NCI-H2196 treated with DMSO at 0.1 percent for 48 hours (cell line): ENCODE data around the gene HELZ2.

Experiments used
- DNase-seq: peaks from one replicate; lab custom pipeline; 2025; ENCODE audit not compliant: unreplicated experiment; lab: John Stamatoyannopoulos, UW

Gene HELZ2

DNA sequence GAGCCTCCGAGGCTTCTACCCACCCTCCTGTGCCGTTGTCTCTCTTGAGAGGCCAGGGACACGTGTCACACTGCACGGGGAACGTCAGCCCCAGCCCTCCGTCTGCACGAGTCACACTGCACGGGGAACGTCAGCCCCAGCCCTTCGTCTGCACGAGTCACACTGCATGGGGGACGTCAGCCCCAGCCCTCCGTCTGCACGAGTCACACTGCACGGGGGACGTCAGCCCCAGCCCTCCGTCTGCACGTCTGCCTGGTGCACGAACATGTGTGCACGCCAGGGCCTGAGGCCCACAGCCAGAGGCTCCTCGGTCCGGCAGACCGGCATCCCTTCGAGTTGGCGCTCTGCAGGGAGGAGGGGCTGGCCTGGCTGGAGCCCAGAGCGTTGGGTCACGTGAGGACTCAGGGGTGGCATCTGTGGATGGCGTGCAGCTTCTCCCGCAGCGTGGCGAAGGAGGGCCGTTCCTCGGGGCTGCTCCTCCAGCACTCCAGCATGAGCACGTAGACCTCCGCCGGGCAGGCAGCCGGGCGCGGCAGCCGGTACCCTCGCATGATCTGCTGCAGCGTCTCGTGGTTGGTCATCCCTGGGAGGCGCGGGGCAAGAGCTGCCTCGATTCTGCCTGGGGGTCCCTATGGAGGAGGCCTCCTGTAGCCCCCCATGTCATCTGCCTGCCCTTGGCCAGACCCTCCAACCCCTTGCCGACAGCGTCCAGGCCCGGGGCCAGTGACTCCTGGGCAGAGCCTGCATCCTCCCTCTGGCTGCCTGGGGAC, 33.4 kb downstream of the HELZ2 start:
- no peak for DNase-seq

- no peak for DNase-seq
Measured at GRCh38 chr20:63539441-63540370, 34.3 kb downstream of the HELZ2 start.

GRCh38 chr20:63539092-63539430, 35.0 kb downstream of the HELZ2 start:
- DNase-seq, result no peak

DNA sequence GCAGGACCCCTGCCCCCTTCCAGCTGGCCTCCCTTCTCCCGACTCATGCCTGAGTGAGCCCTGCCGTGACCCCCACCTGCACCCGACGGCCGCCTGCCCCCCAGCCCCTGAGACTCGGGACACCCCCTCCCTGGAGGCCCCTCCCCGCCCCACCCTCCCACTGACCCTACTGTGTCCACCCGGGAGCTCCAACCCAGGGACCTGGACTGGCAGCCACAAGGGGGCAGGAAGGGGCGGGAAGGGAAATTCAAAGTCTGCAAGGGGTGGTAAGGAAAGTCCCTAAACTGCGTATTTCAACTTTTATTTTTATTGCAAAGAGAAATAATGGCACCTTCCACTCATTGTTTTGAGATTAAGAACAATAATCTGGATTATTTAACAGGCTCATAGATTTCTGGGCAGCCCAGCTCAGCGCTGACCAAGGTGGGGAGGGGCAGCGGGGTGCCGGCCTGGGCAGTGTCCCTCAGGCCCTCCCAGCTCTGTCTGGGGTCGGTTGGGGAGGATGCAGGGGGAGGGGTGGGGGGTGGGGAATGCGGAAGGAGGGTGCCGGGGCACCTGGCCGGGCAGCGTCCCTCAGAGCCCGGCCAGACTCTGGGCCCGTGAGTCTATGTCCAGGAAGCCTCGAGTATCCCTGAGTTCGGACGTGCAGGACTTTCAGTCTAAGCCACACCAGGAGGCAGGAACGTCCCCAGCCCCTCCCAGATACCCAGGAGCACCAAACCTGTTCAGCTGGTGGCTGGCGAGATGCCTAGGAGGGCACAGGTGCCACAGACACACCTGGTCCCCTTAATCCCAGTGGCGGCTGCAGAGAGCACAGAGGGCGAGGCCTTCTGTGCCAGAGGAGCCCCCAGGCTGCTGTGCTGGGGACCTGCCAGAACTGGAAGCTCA, 35.6 kb downstream of the HELZ2 start:
- peak; percentile 67 for DNase-seq

DNA sequence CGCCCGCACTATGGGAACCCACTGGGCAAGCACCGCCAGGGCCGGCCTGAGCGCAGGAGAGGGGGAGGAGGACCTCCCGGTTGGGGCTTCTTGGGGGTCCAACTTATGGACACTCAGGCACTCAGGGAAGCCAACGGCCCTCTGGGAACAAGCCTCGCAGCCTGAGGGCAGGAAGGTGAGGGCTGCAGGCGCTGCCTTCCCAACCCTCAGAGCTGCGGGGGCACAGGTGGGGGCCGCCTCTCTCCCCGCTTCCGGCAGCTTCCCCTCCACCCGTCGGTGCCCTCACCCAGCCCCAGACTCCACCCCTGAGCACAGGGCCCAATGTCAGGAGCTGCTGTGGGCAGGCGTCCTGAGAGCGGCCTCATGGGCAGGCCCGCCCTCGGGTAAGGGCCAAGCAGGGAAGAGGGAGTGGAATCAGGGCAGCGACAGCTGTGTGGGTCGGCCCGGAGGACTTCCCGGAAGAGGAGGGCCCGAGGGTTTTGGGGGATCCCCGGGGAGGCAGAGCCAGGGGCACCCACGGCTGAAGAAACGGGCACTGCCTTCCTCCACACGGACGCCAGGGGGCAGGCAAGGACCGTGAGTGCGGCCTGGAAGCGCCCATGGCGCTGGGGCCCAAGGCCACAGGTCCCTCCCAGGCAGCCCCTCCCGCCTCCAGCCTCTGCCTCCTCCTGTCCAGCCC, 36.4 kb downstream of the HELZ2 start:
- DNase-seq, result peak; percentile 96

- no peak for DNase-seq
Measured at GRCh38 chr20:63536997-63537524, 37.0 kb downstream of the HELZ2 start, which contains the start of gene PTK6. Gene PTK6, minus strand, starts transcription at chr20:63537376. Its CDS starts 62 bp downstream, at chr20:63537314.

- peak; percentile 16 for DNase-seq
Measured at GRCh38 chr20:63536241-63536977, 37.6 kb downstream of the HELZ2 start.

DNA sequence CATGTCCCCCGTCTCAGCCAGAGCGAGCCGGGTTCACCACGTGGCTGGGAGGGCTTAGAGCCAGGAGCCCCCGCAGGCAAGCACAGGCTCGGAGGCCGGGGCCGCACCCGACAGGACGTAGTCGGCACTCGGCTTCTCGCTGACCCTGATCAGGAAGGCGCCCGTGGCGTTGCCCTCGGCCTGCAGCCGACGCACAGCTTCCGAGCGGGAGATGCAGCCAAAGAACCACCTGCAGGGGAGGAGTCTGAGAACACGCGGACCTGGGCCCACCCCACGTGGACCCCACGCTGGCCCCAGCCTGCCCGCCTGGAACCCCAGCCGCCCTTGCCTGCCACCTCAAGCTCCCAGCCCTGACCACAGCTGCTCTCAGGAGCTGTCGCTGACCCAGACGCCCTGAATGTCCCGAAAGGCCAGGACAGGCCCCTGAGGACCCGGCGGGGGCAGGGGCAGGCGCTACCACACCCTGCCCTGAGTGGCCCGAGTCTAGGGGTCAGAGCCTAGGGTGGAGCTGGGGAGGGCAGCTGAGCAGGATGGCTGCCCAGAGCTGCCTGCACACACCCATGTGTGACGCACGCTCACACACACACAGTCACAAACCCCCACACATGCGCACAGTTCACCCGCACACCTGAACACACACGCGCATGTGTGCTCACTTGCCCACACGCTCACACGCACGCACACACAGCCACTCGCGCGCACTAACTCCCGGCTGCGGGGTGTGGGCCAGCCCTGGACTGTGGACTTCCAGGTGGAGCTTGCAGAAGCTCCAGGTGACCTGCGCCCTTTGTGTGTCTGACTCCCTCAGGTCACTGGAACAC, 39.0 kb downstream of the HELZ2 start:
- no peak for DNase-seq

DNA sequence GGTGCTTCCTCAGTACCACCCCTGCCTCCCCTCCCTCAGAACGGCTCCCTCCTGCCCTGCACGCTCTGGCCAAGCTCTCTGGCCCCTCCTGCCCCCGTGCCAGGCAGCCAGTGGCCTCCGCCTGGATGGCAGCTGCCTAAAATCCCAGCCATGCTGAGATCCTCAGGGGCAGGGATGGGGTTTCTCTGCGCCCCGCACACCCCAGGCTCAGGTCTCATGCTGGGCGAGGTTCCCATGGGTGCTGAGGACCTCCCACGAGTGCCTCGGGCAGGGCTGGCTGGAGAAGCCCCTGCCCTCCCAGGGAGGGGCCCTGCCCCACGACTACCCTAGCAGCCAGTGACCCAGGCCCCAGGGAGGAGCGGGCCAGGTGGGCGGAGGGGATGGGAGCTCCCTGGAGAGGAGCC, 39.6 kb downstream of the HELZ2 start:
- DNase-seq, result no peak

DNA sequence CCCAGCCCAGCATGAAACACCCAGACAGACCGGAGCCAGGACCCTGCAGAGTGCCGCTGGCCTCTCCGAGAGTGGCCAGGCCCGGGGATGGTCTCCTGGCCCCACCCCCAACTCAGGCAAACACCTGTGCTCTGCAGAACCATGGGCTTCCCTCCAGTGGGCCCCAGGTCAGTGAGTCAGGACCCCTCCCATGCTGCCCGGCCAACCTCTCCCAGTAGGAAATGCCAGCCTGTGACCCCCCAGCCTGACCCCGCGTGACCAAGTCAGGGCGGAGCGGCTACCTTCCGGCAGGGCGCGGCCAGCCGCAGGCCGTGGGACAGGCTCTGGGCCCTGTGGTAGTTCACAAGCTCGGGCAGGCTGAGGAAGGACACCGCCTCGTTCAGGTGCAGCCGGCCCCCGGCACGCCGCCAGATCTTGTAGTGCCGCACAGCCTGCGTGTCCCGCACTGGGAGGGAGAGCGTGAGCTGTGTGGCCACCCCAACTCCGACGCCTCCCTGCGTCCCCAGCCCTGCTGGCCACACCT, 40.1 kb downstream of the HELZ2 start:
- DNase-seq, result no peak

DNA sequence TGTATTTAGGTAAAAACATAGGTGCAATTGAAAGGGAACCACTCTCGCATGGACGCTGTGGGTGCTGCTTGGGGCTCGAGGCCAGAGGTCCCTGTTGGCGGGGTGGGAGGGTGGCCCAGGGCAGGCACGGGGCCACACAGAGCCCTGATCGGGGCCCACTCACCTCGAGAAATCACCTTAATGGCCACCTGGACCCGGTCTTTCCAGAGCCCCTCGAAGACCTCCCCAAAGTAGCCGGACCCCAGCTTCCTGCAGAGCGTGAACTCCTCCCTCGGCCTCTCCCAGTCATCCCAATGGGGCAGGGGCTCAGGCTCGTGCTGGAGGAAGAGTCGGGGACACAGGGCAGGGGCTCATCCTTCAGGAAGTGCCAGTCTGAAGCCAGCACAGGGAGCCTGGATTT, 40.7 kb downstream of the HELZ2 start:
- no peak for DNase-seq

- no peak for DNase-seq
Measured at GRCh38 chr20:63532449-63532971, 41.5 kb downstream of the HELZ2 start.

DNA sequence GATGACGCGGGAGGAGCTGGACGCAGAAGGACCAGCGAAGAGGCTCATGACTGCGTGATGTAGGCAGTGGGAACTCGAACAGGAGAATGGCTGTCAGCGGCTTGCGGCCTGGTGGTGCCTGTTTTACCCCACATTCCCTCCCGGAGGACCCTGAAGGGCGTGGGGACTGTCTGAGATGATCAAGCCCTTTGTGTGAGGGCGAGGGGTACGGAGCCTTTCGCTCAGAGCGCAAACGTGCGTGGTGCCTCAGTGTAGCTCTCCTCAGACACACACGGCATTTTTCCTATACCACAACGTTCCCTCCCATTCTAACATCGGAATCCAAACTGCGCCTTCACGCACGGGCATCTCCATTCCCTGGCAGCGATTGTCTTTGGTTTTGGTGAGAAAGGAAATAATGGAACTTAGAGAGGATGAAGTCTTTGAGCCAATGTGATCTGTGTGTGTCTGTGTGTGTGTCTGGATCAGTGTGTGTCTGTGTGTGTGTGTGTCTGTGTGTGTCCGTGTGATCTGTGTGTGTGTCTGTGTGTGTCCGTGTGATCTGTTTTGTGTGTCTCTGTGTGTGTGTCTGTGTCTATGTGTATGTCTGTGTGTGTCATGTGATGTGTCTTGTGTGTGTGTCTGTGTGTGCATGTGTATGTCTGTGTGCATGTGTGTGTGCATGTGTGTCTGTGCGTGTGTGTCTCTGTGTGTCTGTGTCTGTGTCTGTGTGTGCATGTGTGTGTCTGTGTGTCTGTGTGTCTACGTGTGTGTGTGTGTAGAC, 42.2 kb downstream of the HELZ2 start:
- DNase-seq, result no peak

DNA sequence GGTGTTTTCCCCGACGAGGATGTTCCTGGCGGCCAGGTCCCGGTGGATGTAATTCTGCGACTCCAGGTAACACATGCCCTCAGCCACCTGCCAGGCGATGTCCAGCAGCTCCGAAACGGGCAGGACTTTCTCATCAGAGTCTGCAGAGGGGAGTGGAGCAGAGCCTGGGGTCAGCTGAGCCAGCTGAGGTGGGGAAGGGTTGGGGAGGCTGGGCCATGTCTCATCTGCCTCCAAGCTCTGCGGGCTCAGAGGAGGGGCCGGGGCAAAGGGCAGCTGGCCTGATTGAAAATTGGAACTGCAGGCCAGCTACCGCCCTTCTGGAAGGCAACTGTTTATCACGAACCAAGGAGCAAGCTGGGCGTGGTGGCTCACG, 43.3 kb downstream of the HELZ2 start:
- no peak for DNase-seq

GRCh38 chr20:63529861-63530787, 43.9 kb downstream of the HELZ2 start:
- DNase-seq, result no peak

DNA sequence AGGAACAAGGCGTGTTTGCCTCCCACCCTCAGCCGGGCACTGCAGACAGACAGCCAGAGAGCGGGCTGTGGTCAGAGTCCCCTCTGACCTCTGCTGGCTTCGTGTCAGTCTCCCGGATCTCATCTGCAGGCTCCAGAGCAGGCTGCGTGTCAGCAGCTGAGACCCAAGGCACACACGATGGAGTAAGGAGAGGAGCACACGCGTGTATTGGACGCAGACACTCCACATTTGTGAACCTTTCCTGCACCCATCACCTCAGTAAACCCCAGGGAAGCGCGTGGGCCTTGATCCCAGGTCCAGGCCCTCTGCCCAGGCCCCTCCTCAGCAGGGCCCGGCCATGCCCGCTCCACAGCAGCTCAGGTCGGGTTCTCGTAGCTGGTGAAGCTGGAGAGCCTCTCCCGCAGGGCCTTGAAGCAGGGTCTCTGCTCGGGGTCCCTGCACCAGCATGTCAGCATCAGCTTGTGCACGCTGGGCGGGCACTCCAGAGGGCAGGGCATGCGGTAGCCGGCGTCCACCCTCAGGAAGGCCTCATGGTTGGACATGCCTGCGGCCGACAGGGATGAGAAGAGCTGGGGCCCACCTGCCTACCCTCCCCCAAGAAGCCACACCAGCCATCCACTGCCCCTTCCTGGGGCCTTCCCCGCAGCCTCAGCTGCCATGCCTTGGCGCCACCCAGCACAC, 44.7 kb downstream of the HELZ2 start:
- DNase-seq, result no peak
